Pancreas (tissue), 10 donors: ENCODE results near the gene GSTT4. TPM values are rescaled to one million over a fixed set of nuclear protein-coding genes. Genes with fewer than 3 reads are reported as not detected.

Source experiments
- ATAC-seq, 4 donors: fragments of 200-7000 bp; cut with Tn5 transposase; one replicate each; pipeline versions ENCODE4 v1.8.0 to v1.9.1; 2020; ENCODE audit warnings: mild to moderate bottlenecking in 4 of 4, moderate library complexity in 4 of 4
- DNase-seq, 6 donors: peaks; one replicate each; pipeline ENCODE4 v3.0.0-alpha.2; 2020
- FAIRE-seq: peaks from 2 replicates; lab custom pipeline; 2012; peaks lifted over from hg19 to GRCh38; lab: Jason Lieb, UNC
- H3K27ac ChIP-seq, 4 donors: fragments of 200-600 bp; sonication (generic); 1 replicate in 3 of 4; 2 replicates in 1 of 4; pipeline versions ENCODE4 v1.5.0 to v1.8.0; 2020
- H3K27me3 ChIP-seq, 4 donors: fragments of 200-600 bp; one replicate each; pipeline ENCODE4 v1.8.0; 2021
- H3K36me3 ChIP-seq, 3 donors: fragments of 200-600 bp; sonication (generic) in 1 of 3; one replicate each; pipeline versions ENCODE4 v1.5.0 to v1.8.0; 2020 to 2021
- H3K4me1 ChIP-seq, 3 donors: fragments of 200-600 bp; one replicate each; pipeline ENCODE4 v1.8.0; 2021
- H3K4me3 ChIP-seq, 4 donors: fragments of 200-600 bp; sonication (generic) in 2 of 4; one replicate each; pipeline versions ENCODE4 v1.5.0 to v1.8.0; 2020 to 2021
- H3K9me3 ChIP-seq, 4 donors: fragments of 200-600 bp; one replicate each; pipeline ENCODE4 v1.8.0; 2021
- CTCF ChIP-seq, 4 donors: fragments of 200-600 bp; sonication (generic) in 3 of 4; IDR thresholded peaks; one replicate each; pipeline versions ENCODE4 v1.5.0 to v1.8.0; 2021; ENCODE audit warnings: antibody characterized with exemption in 4 of 4
- WGBS, 2 donors: extraction: QIAGEN DNeasy Blood & Tissue Kit; methylation state at CpG; one replicate each; pipeline ENCODE4 v1.1.7; 2013; 5-methylcytosine and 5-hydroxymethylcytosine counted together
- intact Hi-C, 3 donors: fragments of 100-400 bp; cut with DNase I; formaldehyde crosslinking; loops; one replicate each; pipeline versions ENCODE4 v1.11.1 to v1.14.2; 2022
- polyA plus RNA-seq, 2 donors: library from polyadenylated mRNA; stranded (reverse); fragments of 200-250 nt; gene quantifications; one replicate each; pipeline ENCODE4 v1.2.3, GENCODE V29; 2013
- total RNA-seq, 6 donors: library from RNA; stranded (reverse); fragmentation: NEBNext Ultra II Directional in 4 of 6; extraction: Animal tissue kit (Norgen Biotek cat#: 25700) in 4 of 6; gene quantifications; one replicate each; pipeline versions ENCODE4 v1.2.1 to v1.2.4, GENCODE V29; 2021 to 2023
- donor health status: healthy with polysubstance abuse.
- donor health status: DM: no; HTN: no; CAD: no; lungs with moderate emphysema.
- donor health status: DM: no; HTN: no; CAD: no.
- donor health status: control.
- donor health status: control.
- donor health status: Bipolar disorder and iron deficiency.
- donor health status: DM: yes; HTN: yes; CAD: no.
- donor health status: DM: no; HTN: no; CAD: no.
- donor health status: DM: no; HTN: no; CAD: no.
- donor health status: DM: yes; HTN: yes; CAD: no.

GSTT4 gene
- total and polyA plus RNA-seq, 8 donors, result not detected

- no peaks in the 10 kb centered on the region for H3K36me3 ChIP-seq
- ATAC-seq, result no peak
- 96 to 98% methylated on average over 3 of the region's 3 CpGs for WGBS, 2 donors
- TF ChIP-seq CTCF (IDR thresholded peaks at IDR 0.05), result no peak
- H3K27ac ChIP-seq, result no peak overlapping the region
- no peak overlapping the region for H3K4me3 ChIP-seq
- no peak for DNase-seq
- intact Hi-C loops, result no loop called here
- H3K27me3 ChIP-seq, result no peaks in the 10 kb centered on the region
- no peak for FAIRE-seq
- H3K9me3 ChIP-seq, result no peaks in the 10 kb centered on the region
- no peaks in the 10 kb centered on the region for H3K4me1 ChIP-seq
Measured at GRCh38 chr22:24021304-24021703, 16.1 kb upstream of the GSTT4 start.

DNA sequence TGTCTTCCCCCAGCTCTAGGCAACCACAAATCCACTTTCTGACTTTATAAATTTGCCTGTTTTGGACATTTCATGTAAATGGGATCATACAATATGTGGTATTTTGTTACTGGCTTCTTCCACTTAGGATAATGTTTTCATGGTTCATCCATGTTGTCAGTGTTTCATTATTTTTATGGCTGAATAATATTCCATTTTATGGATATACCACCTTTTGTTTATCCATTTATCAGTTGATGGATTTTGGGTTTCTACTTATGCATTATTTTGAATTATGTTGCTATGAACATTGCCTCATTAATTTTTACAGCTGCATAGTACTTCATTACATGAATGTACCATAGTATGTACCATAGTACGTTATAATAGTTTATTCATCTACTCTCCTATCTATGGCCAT is 10.9 kb upstream of the GSTT4 start:
- intact Hi-C loops, result no loop called here
- H3K27ac ChIP-seq, result no peak overlapping the region
- ATAC-seq (no peak), DNase-seq (no peak), FAIRE-seq (no peak)
- TF ChIP-seq CTCF (IDR thresholded peaks at IDR 0.05), result no peak
- H3K36me3 ChIP-seq, result no peaks in the 10 kb centered on the region
- no peaks in the 10 kb centered on the region for H3K9me3 ChIP-seq
- peaks cover 0 to 8% (median 0%) of the 10 kb centered on the region in 3 donors for H3K4me1 ChIP-seq
- H3K27me3 ChIP-seq, result no peaks in the 10 kb centered on the region
- WGBS, 2 donors, result 99 to 100% methylated on average over 1 of the region's 1 CpG
- no peak overlapping the region for H3K4me3 ChIP-seq

- FAIRE-seq, result no peak
- WGBS, 2 donors, result 0 to 1% methylated on average over 10 of the region's 10 CpGs
- peaks cover 0 to 8% (median 0%) of the 10 kb centered on the region in 3 donors for H3K4me1 ChIP-seq
Measured at GRCh38 chr22:24011735-24012068, 6.4 kb upstream of the GSTT4 start.

GRCh38 chr22:24010018-24010391 is 4.8 kb upstream of the GSTT4 start:
- DNase-seq (no peak), ATAC-seq (no peak), FAIRE-seq (no peak)
- whole genome bisulfite sequencing, 2 donors, result 92 to 98% methylated on average over 2 of the region's 2 CpGs
- H3K36me3 ChIP-seq, result no peaks in the 10 kb centered on the region
- peaks cover 0 to 8% (median 0%) of the 10 kb centered on the region in 3 donors for H3K4me1 ChIP-seq
- no peaks in the 10 kb centered on the region for H3K9me3 ChIP-seq
- no peak overlapping the region for H3K27ac ChIP-seq
- intact Hi-C loops, result no loop called here
- no peaks in the 10 kb centered on the region for H3K27me3 ChIP-seq
- no peak for TF ChIP-seq CTCF (IDR thresholded peaks at IDR 0.05)
- no peak overlapping the region for H3K4me3 ChIP-seq

More at GRCh38 chr22:24011735-24012068, 6.4 kb upstream of the GSTT4 start:
- TF ChIP-seq CTCF (IDR thresholded peaks at IDR 0.05), result no peak
- Histone ChIP-seq H3K9me3 (no peaks in the 10 kb centered on the region), H3K27ac (peak overlapping the region; percentile 82 to 97 (median 89)), H3K4me3 (peak overlapping the region; percentile 52 to 97 (median 87)), H3K27me3 (no peaks in the 10 kb centered on the region), H3K36me3 (no peaks in the 10 kb centered on the region)
- DNase-seq (peak; percentile 32 to 70 (median 61)), ATAC-seq (peak; percentile 63 to 72 (median 67))
- intact Hi-C loops, result no loop called here

DNA sequence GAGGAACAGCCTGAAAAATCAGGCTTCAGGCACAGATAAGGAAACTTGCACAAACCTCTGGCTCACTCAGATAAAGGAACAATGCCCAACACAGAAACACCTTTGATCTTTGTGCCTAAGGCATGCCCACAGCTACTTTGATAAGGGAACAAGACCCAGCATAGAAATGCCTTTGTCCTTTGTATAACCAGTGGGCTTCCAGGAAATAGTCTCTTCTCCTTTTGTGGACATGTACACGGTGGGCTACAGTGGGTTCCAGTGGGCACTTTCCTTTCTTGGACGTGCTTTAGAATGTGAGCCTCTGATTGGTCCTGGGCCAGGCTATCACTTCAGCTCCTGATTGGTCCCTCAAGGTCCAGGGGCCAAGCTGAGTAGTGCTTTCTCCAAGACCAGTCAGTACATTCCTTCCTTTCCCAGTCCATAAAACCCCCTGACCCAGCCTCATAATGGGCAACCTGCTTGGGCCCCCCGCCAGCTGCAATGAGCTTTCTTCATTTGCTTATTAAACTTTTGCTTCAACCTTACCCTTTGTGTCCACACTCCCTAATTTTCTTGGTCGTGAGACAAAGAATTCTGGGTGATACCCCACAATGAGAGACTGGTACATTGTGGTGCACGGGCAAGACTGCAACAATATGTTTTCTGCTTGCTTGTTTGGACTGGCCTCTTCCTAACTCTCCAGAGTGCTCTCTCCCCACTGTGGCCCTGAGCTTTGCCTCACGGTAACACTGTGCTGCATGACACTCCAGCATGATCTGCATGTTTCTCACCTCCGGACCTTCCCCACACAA is 4.2 kb upstream of the GSTT4 start:
- Histone ChIP-seq H3K27me3 (no peaks in the 10 kb centered on the region), H3K36me3 (no peaks in the 10 kb centered on the region), H3K9me3 (no peaks in the 10 kb centered on the region), H3K4me3 (no peak overlapping the region), H3K27ac (no peak overlapping the region), H3K4me1 (peaks cover 0 to 8% (median 0%) of the 10 kb centered on the region in 3 donors)
- WGBS, 2 donors, result 81 to 82% methylated on average over 7 of the region's 7 CpGs
- FAIRE-seq (no peak), ATAC-seq (no peak), DNase-seq (no peak)
- intact Hi-C loops, result loop anchor here in 1 of 3 donors (10.0 kb wide), 1 partner anchor 165 kb away; no protein-coding TSS in a partner anchor
- no peak for TF ChIP-seq CTCF (IDR thresholded peaks at IDR 0.05)
